ENCODE measurements around the gene NTM.
A peak's percentile ranks its signal among the peaks of the same experiment; 100 is the strongest.

The NTM gene

DNA sequence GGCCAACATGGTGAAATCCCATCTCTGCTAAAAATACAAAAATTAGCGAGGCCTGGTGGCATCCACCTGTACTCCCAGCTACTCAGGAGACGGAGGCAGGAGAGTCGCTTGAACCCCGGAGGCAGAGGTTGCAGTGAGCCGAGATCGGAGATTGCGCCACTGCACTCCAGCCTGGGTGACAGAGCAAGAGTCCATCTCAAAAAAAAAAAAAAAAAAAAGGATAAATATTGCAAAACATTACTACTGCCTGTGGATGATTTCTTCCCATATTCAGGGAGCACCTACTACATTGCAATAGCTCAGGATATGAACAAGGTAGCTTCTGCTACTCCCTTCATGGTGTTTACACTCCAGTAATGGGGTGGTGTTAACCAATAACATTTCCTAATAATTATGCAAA is 980.6 kb downstream of the NTM start:
- TF ChIP-seq, protein P1, sequence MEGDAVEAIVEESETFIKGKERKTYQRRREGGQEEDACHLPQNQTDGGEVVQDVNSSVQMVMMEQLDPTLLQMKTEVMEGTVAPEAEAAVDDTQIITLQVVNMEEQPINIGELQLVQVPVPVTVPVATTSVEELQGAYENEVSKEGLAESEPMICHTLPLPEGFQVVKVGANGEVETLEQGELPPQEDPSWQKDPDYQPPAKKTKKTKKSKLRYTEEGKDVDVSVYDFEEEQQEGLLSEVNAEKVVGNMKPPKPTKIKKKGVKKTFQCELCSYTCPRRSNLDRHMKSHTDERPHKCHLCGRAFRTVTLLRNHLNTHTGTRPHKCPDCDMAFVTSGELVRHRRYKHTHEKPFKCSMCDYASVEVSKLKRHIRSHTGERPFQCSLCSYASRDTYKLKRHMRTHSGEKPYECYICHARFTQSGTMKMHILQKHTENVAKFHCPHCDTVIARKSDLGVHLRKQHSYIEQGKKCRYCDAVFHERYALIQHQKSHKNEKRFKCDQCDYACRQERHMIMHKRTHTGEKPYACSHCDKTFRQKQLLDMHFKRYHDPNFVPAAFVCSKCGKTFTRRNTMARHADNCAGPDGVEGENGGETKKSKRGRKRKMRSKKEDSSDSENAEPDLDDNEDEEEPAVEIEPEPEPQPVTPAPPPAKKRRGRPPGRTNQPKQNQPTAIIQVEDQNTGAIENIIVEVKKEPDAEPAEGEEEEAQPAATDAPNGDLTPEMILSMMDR (IDR thresholded peaks at IDR 0.05; ENCODE audit: borderline replicate concordance, insufficient read depth, low read depth, low read length): no peak
- no peak overlapping the region for H3K4me3 ChIP-seq (ENCODE audit: low read depth, low read length)

DNA sequence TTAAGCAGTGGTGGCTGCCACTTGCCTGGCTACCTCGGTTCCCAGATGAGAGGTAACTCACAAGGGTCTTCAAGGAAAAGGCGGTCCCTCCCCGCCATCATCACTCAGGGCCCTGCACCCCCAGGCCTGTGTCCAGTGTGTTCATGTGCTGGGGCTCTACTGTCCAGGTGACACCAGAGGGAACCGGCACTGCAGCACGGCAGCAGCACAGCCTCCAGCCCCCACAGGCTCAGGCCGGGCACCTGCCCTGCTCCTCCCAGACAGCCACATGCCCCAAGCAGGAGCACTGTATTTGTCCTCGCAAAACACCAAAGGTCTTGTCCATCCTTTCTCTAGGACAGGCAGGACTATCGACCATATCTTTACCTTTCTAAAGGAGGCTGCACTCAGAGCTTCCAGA is 982.1 kb downstream of the NTM start:
- H3K4me3 ChIP-seq (ENCODE audit: low read depth, low read length): no peak overlapping the region
- TF ChIP-seq, protein P1 (IDR thresholded peaks at IDR 0.05; ENCODE audit: borderline replicate concordance, insufficient read depth, low read depth, low read length): no peak

DNA sequence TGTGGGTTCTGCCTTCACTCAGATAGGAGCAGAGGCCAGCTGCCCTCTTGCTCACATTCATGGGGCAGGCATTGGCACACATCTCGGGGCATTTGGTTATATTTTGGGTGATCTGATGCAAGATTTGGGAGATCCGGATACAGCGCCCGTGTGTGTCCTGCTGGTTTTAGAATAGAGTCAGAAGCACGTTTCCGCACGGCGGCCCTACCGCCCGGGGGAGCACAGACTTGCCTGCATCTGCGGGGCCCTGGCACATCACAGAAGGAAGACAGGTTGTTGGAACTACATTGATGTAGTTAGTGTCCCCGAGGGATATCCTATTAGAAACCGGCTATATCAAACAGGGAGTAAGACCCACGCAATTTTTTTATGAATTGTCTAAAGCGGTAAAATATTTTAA is 982.8 kb downstream of the NTM start:
- TF ChIP-seq, protein P1 (IDR thresholded peaks at IDR 0.05; ENCODE audit: borderline replicate concordance, insufficient read depth, low read depth, low read length): no peak
- H3K4me3 ChIP-seq (ENCODE audit: low read depth, low read length): no peak overlapping the region

DNA sequence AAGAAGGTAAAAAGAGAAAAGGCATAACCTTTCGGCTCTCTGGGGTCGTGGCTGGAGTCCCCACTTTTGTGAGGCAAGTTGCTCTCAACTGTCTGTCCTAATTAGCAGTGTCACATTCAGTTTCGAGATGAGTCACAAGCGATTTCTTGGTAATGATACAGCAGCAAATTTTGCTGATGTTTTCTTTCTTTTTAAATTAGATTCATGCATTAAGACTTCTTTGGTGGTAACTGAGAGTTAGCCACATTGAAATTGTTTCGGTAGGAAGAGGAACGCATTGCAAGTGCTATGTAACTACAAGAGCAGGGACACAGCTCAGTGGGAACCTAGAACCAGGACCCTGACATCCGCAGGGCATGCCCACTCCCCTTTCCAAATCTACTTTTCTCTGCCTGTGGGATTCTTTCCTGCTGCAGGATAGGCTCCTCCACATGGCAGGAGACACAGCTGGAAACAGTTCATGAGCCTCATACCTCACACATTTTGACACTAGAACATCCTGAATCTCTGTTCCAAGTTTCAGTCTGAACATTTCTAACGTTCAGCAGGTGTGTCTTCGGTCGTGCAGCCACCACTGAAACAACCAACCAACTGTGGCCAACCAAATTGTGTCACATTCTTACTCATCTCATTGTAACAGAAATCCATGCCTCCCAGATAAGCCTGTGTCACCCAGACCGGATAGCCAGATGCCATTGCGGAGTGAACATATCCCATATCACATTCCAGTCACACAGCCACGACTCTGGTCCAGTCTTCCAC is 987.6 kb downstream of the NTM start:
- peak overlapping the region; percentile 44 for H3K4me3 ChIP-seq (ENCODE audit: low read depth, low read length)
- TF ChIP-seq, protein P1 (IDR thresholded peaks at IDR 0.05; ENCODE audit: borderline replicate concordance, insufficient read depth, low read depth, low read length): no peak

DNA sequence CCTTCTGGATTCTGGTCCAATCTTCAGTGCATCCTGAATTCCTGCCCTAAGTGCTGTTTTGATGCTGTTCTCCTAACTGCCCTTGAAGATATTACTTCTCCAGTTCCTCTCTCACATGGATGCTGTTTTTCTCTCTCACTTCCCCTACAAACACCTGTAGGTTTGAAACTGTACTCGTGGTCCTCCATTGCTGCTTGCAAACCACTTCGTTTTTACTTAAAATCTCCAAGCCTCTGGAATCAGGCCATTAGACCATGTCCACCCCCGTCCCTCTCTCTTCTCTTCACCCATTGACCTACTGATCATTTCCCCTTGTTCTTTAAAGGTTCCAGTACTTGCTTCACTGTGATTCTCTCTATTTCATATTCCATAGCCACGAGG is 988.1 kb downstream of the NTM start:
- peak overlapping the region; percentile 44 for H3K4me3 ChIP-seq (ENCODE audit: low read depth, low read length)
- TF ChIP-seq, protein P1 (IDR thresholded peaks at IDR 0.05; ENCODE audit: borderline replicate concordance, insufficient read depth, low read depth, low read length): no peak

DNA sequence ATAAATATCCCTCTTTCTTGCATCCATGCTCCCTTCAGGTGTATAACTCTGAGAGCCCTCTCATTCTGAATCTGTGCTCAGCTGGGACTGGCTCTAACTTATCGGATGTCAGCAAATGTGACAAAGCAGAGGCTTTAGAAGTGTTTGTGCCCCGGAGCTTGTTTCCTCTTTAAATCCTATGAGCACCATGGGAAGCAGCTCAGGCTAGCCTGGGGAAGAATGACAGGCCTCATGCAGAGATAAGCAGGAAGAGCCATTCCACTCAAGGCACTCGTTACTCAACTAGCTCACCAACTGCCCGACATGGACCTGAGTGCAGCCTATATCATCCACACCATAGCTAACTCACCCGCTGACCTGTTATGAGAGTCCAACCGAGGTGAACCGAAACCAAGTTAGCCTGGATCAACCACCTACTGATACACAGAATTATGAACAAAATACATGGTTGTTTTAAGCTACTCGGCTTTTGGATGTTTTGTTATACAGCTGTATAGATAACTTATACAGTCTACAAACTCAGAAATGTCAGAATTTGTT is 990.7 kb downstream of the NTM start:
- H3K4me3 ChIP-seq (ENCODE audit: low read depth, low read length): no peak overlapping the region
- TF ChIP-seq, protein P1 (IDR thresholded peaks at IDR 0.05; ENCODE audit: borderline replicate concordance, insufficient read depth, low read depth, low read length): no peak

DNA sequence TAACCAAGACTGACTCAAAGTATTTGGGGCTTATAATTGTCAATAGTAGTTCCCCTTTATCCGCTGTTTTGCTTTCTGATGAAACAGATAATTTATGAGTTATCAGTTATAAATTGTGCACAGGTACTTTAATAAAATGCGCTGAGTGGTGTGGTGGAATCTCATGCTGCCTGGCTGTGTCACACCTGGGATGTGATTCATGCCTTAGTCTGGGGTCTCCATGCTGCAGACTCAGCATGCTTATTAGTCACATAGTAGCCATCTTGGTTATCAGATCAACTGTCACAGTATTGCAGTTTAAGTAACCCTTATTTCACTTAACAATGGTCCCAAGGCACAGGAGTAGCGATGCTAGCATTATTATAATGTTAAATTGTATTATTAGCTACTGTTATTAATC is 995.2 kb downstream of the NTM start:
- TF ChIP-seq, protein P1 (IDR thresholded peaks at IDR 0.05; ENCODE audit: borderline replicate concordance, insufficient read depth, low read depth, low read length): no peak
- H3K4me3 ChIP-seq (ENCODE audit: low read depth, low read length): no peak overlapping the region

Data from GM12875 (cell line).